Activated CD8-positive, alpha-beta memory T cell treated with anti-CD3 and anti-CD28 coated beads, Interleukin-2, amount 50 U/mL, for 48 hours (primary cell): ENCODE results near the gene ZNF318.
"Not testable (repeated sequence)": the region's sequence is repeated elsewhere in the genome, so short reads cannot be mapped to it uniquely, and the experiment has no call there.

ENCODE experiments used
- DNase-seq: peaks from one replicate; pipeline ENCODE4 v3.0.0-alpha.2; 2020

The ZNF318 gene

GRCh38 chr6:43369174-43370002, at the start of gene ZNF318:
ZNF318 (minus strand) TSS chr6:43369647; CDS start chr6:43369365, 282 bp downstream.
- DNase-seq = peak; percentile 93

GRCh38 chr6:43416935-43417334, 47.5 kb upstream of the ZNF318 start:
- no peak for DNase-seq

GRCh38 chr6:43415275-43415674, 45.8 kb upstream of the ZNF318 start:
- not testable (repeated sequence) for DNase-seq

- no peak for DNase-seq
These were observed 43.6 kb upstream of the ZNF318 start for GRCh38 chr6:43413002-43413401.

GRCh38 chr6:43412541-43412940, 43.1 kb upstream of the ZNF318 start:
- DNase-seq = no peak

GRCh38 chr6:43410776-43411175, 41.3 kb upstream of the ZNF318 start:
- not testable (repeated sequence) for DNase-seq

GRCh38 chr6:43408259-43408658, 38.8 kb upstream of the ZNF318 start:
- DNase-seq = no peak

- no peak for DNase-seq
These were observed 37.8 kb upstream of the ZNF318 start for GRCh38 chr6:43407296-43407695.

GRCh38 chr6:43405354-43405753, 35.9 kb upstream of the ZNF318 start:
- no peak for DNase-seq

GRCh38 chr6:43402820-43403219, 33.4 kb upstream of the ZNF318 start:
- no peak for DNase-seq

- DNase-seq = no peak
These were observed 32.3 kb upstream of the ZNF318 start for GRCh38 chr6:43401730-43402129.

- DNase-seq = no peak
These were observed 30.6 kb upstream of the ZNF318 start for GRCh38 chr6:43399932-43400487.

GRCh38 chr6:43396408-43397149, 27.1 kb upstream of the ZNF318 start:
- no peak for DNase-seq

- no peak for DNase-seq
These were observed 26.3 kb upstream of the ZNF318 start for GRCh38 chr6:43395776-43396175.

GRCh38 chr6:43394982-43395381, 25.5 kb upstream of the ZNF318 start:
- no peak for DNase-seq

- DNase-seq = no peak
These were observed 24.2 kb upstream of the ZNF318 start for GRCh38 chr6:43393602-43394001.

- not testable (repeated sequence) for DNase-seq
These were observed 23.7 kb upstream of the ZNF318 start for GRCh38 chr6:43393133-43393532.

- peak; percentile 59 for DNase-seq
These were observed 22.1 kb upstream of the ZNF318 start for GRCh38 chr6:43391440-43392031.

GRCh38 chr6:43390753-43391439, 21.4 kb upstream of the ZNF318 start:
- not testable (repeated sequence) for DNase-seq

GRCh38 chr6:43389730-43390295, 20.4 kb upstream of the ZNF318 start:
- DNase-seq = no peak

GRCh38 chr6:43386492-43386891, 17.0 kb upstream of the ZNF318 start:
- DNase-seq = no peak

- DNase-seq = peak; percentile 45
These were observed 13.7 kb upstream of the ZNF318 start for GRCh38 chr6:43383021-43383667.
